Epithelial cell of proximal tubule (primary cell): ENCODE results near the gene ANKRD13D. TPM values are rescaled to one million over a fixed set of nuclear protein-coding genes. Genes with fewer than 3 reads are reported as not detected.
"Not testable (repeated sequence)": the region's sequence is repeated elsewhere in the genome, so short reads cannot be mapped to it uniquely, and the experiment has no call there.

Source experiments
- DNase-seq: peaks from one replicate; pipeline ENCODE4 v3.0.0-alpha.2; 2011; ENCODE audit warnings: low read depth
- H3K4me3 ChIP-seq: 2 replicates; pipeline ENCODE4 v1.5.1; 2011; ENCODE audit warnings: low read depth, mild to moderate bottlenecking, low read length
- total RNA-seq: library from RNA; depleted of rRNA; stranded (reverse); fragments of >200 nt; gene quantifications from 2 replicates; pipeline ENCODE4 v1.2.3, GENCODE V29; 2015
- TF ChIP-seq, protein P1 (sequence below): conservative IDR thresholded peaks from 2 replicates; pipeline ENCODE4 v1.5.1; 2012; ENCODE audit warnings: low read depth, mild to moderate bottlenecking, low read length

The ANKRD13D gene
- total RNA-seq, 1 donor from 2014 or later: 32.3 TPM

- peak overlapping the region; percentile 97 for H3K4me3 ChIP-seq
- peak; percentile 42 for DNase-seq
- TF ChIP-seq, protein P1, sequence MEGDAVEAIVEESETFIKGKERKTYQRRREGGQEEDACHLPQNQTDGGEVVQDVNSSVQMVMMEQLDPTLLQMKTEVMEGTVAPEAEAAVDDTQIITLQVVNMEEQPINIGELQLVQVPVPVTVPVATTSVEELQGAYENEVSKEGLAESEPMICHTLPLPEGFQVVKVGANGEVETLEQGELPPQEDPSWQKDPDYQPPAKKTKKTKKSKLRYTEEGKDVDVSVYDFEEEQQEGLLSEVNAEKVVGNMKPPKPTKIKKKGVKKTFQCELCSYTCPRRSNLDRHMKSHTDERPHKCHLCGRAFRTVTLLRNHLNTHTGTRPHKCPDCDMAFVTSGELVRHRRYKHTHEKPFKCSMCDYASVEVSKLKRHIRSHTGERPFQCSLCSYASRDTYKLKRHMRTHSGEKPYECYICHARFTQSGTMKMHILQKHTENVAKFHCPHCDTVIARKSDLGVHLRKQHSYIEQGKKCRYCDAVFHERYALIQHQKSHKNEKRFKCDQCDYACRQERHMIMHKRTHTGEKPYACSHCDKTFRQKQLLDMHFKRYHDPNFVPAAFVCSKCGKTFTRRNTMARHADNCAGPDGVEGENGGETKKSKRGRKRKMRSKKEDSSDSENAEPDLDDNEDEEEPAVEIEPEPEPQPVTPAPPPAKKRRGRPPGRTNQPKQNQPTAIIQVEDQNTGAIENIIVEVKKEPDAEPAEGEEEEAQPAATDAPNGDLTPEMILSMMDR: peak; percentile 86
Observed at GRCh38 chr11:67317205-67317887, 28.2 kb downstream of the ANKRD13D start.

DNA sequence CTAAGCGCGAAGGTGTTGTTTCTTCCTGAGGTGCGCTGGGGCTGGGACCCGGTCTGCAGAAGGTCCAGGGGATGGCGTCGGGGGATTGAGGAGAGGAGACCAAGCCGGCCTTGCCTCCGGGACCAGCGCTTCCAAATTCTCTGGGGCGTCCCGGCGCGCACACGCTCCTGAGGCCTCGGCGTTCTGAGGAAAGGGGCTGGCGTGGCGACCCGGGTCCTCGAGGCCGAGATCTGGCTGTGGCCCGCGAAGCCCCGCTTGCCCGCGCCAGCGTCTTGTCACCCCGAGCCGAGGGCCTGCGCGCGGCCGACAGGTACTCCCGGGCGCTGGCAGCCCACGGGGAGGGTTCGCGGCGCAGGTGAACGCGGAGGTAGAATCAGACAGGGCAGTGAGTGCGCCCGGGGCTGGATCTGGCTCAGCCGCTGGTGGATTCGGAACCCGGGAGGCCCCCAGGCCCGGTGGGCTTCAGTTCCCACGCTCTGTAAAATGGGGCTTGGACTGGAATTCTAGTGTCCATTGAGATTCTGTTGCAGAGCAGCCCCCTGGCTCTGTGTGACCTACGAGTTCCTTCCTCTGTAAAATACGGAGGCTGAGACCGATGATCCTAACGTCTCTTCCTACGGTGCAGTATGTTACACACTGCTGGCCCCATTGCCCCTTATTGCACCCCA, 28.9 kb downstream of the ANKRD13D start:
- TF ChIP-seq, protein P1: no peak

GRCh38 chr11:67318876-67319275, 29.8 kb downstream of the ANKRD13D start:
- H3K4me3 ChIP-seq: peak overlapping the region; percentile 97
- DNase-seq: not testable (repeated sequence)

More for the DNA sequence above, 28.9 kb downstream of the ANKRD13D start:
- peak overlapping the region; percentile 97 for H3K4me3 ChIP-seq
- DNase-seq: no peak

DNA sequence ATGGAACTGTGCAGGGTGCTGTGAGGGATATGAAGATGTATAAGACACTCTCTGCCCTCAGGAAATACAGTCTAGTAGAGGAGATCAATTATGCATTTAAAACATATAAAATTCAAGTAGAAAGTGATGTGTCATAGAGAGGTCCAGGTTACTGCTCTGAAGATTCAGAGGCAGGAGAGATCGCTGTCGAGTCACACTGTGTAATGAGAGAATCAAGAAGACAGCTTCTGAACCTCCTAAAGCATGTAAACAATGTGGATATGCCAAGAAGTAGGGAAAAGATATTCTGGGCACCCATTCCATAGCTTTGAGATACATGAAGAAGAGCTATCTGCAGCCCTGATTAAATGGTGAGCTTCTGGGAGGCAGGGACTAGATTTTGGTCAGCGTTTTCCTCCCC, 30.9 kb downstream of the ANKRD13D start:
- no peak overlapping the region for H3K4me3 ChIP-seq
- TF ChIP-seq, protein P1: no peak
- no peak for DNase-seq

- TF ChIP-seq, protein P1: no peak
- no peak for DNase-seq
Observed at GRCh38 chr11:67320691-67321090, 31.6 kb downstream of the ANKRD13D start.

GRCh38 chr11:67321313-67321871, 32.3 kb downstream of the ANKRD13D start:
- DNase-seq: no peak
- TF ChIP-seq, protein P1: no peak
- H3K4me3 ChIP-seq: no peak overlapping the region

More at GRCh38 chr11:67320691-67321090, 31.6 kb downstream of the ANKRD13D start:
- no peak overlapping the region for H3K4me3 ChIP-seq

- TF ChIP-seq, protein P1: no peak
- H3K4me3 ChIP-seq: no peak overlapping the region
- DNase-seq: no peak
Observed at GRCh38 chr11:67322049-67322448, 32.9 kb downstream of the ANKRD13D start.
